Left lung (tissue), 10 donors: ENCODE measurements around the gene RSPO1. TPM values are rescaled to one million over a fixed set of nuclear protein-coding genes. Genes with fewer than 3 reads are reported as not detected.

Experiments
- ATAC-seq: fragments of 200-7000 bp; cut with Tn5 transposase; one replicate; pipeline ENCODE4 v1.9.1; 2020; ENCODE audit warnings: moderate library complexity
- DNase-seq, 4 donors: peaks; one replicate each; pipeline ENCODE4 v3.0.0-alpha.2; 2013 to 2020
- H3K27ac ChIP-seq, 2 donors: fragments of 200-600 bp; sonication (generic) in 1 of 2; one replicate each; pipeline versions ENCODE4 v1.5.0 to v1.8.0; 2020 to 2021
- H3K27me3 ChIP-seq, 2 donors: fragments of 200-600 bp; sonication (generic) in 1 of 2; one replicate each; pipeline versions ENCODE4 v1.5.0 to v1.8.0; 2020 to 2021
- H3K36me3 ChIP-seq, 2 donors: fragments of 200-600 bp; sonication (generic) in 1 of 2; one replicate each; pipeline versions ENCODE4 v1.5.0 to v1.8.0; 2020 to 2021
- H3K4me1 ChIP-seq, 2 donors: fragments of 200-600 bp; one replicate each; pipeline ENCODE4 v1.8.0; 2021
- H3K4me3 ChIP-seq, 2 donors: fragments of 200-600 bp; sonication (generic) in 1 of 2; one replicate each; pipeline versions ENCODE4 v1.5.0 to v1.8.0; 2020 to 2021; ENCODE audit warnings: mild to moderate bottlenecking in 1 of 2
- H3K9me3 ChIP-seq, 2 donors: fragments of 200-600 bp; sonication (generic) in 1 of 2; one replicate each; pipeline versions ENCODE4 v1.5.0 to v1.8.0; 2020 to 2021
- intact Hi-C, 2 donors: fragments of 100-400 bp; cut with DNase I; formaldehyde crosslinking; loops; one replicate each; pipeline versions ENCODE4 v1.11.2 to v1.14.2; 2022
- polyA plus RNA-seq, 6 donors: library from polyadenylated mRNA; unstranded; fragments of 120-200 nt; gene quantifications; one replicate each; pipeline ENCODE4 v1.2.1, GENCODE V29; 2013; ENCODE audit not compliant: insufficient read length in 6 of 6
- total RNA-seq, 2 donors: library from RNA; stranded (reverse); fragmentation: NEBNext Ultra II Directional; extraction: Animal tissue kit (Norgen Biotek cat#: 25700); gene quantifications; one replicate each; pipeline ENCODE4 v1.2.1, GENCODE V29; 2021
- TF ChIP-seq, protein P1 (sequence below), 2 donors: fragments of 200-600 bp; sonication (generic) in 1 of 2; IDR thresholded peaks; one replicate each; pipeline versions ENCODE4 v1.5.0 to v1.8.0; 2021; ENCODE audit warnings: antibody characterized with exemption in 2 of 2
- donor health status: DM: no; HTN: yes; CAD: no.
- donor health status: DM: no; HTN: no; CAD: no.

RSPO1 gene
- total and polyA plus RNA-seq, 8 donors, result 0.52 to 2.2 (median 1.5) TPM

DNA sequence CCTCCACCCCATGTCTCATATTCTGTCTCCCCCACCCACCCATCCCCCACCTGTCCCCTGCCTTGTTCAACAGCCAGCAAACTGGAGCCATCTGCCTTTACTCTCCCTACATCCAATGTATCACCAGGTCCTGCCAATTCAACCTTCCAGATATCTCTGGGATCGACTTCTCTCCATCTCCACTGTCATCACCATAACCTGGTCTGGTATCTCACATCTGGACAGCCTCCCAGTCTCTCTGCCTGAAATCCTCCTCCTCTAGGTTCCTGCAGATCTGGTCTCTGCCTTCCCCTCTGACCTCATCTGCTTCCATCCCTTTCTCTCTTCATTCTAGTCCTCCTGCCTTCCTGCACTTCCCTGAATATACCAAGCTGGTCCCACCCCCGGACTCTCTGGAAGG lies 35.4 kb upstream of the RSPO1 start:
- TF ChIP-seq, protein P1, sequence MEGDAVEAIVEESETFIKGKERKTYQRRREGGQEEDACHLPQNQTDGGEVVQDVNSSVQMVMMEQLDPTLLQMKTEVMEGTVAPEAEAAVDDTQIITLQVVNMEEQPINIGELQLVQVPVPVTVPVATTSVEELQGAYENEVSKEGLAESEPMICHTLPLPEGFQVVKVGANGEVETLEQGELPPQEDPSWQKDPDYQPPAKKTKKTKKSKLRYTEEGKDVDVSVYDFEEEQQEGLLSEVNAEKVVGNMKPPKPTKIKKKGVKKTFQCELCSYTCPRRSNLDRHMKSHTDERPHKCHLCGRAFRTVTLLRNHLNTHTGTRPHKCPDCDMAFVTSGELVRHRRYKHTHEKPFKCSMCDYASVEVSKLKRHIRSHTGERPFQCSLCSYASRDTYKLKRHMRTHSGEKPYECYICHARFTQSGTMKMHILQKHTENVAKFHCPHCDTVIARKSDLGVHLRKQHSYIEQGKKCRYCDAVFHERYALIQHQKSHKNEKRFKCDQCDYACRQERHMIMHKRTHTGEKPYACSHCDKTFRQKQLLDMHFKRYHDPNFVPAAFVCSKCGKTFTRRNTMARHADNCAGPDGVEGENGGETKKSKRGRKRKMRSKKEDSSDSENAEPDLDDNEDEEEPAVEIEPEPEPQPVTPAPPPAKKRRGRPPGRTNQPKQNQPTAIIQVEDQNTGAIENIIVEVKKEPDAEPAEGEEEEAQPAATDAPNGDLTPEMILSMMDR (IDR thresholded peaks at IDR 0.05), result no peak
- Histone ChIP-seq H3K9me3 (no peaks in the 10 kb centered on the region), H3K4me3 (no peak overlapping the region), H3K4me1 (no peaks in the 10 kb centered on the region), H3K36me3 (no peaks in the 10 kb centered on the region), H3K27ac (no peak overlapping the region), H3K27me3 (peaks cover 0 to 47% of the 10 kb centered on the region in 2 donors)
- DNase-seq, result no peak
- no peak for ATAC-seq
- intact Hi-C loops, result no loop called here

DNA sequence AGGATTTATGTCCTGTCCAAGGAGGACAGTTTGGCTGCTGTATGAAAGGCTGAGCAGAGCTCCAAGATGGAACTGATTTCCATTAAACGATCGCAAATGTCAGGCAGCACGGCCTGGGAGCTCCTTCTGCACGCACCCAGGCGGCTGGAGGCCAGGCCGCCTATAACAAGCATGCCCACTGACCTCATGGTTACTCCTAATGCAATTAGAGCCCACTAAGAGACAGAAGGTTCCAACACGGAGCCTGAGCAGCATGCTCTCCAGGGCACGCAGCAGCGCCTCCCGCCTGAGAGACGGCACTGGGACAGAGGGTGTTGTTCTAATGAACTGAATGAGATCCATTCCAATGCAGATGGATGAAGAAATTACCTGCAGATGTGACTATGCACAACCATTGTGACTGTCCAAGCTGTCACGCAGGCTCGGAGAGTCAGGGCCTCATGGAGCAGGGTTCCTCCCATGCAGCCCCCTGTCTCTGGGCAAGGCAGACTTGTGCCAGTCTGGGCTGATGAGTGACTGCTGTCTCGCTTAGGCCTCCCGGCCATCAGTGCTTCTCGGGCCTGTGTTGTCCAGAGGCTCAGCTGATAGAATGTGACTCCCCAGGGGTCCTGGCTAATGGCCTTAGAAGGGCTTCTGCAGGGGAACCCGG lies 32.5 kb upstream of the RSPO1 start:
- intact Hi-C loops, result no loop called here
- TF ChIP-seq, protein P1 (IDR thresholded peaks at IDR 0.05), result no peak
- Histone ChIP-seq H3K4me3 (no peak overlapping the region), H3K27ac (no peak overlapping the region), H3K36me3 (no peaks in the 10 kb centered on the region), H3K9me3 (no peaks in the 10 kb centered on the region), H3K27me3 (peaks cover 0 to 51% of the 10 kb centered on the region in 2 donors), H3K4me1 (no peaks in the 10 kb centered on the region)
- DNase-seq (peak in 1 of 4 donors; percentile 61), ATAC-seq (no peak)

DNA sequence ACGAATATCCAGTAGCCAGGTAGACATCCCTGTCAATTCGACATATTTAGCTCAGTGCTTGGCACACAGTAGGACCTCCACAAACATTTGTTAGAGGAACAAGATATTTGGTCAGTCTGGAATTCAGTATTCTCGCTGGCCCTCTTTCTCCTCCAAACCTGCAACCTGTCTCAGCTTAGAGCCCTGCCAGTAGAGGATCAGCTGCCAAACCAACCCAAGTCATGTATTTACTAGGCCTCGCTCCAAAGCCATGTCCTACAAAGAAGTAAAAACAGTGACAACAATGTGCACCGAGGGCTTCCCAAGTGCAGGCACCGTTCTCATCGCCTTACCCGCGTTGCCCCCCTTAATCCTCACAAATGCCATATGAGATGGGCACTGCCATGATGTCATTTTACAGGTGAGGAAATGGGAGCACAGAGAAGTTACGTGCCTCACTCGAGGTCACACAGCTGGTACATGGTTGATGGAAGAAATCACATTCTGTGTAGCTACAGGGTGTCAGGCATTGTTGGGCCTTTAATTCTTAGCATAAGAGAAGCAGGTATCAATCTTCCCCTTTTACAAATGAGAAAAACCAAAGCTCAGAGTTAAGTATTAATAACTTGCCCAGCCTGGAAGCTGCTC lies 31.7 kb upstream of the RSPO1 start:
- H3K27me3 ChIP-seq, result peaks cover 0 to 50% of the 10 kb centered on the region in 2 donors
- ATAC-seq (no peak), DNase-seq (no peak)
- H3K27ac ChIP-seq, result no peak overlapping the region
- no peaks in the 10 kb centered on the region for H3K9me3 ChIP-seq
- TF ChIP-seq, protein P1 (IDR thresholded peaks at IDR 0.05), result no peak
- H3K4me1 ChIP-seq, result no peaks in the 10 kb centered on the region
- H3K36me3 ChIP-seq, result no peaks in the 10 kb centered on the region
- intact Hi-C loops, result no loop called here
- no peak overlapping the region for H3K4me3 ChIP-seq

DNA sequence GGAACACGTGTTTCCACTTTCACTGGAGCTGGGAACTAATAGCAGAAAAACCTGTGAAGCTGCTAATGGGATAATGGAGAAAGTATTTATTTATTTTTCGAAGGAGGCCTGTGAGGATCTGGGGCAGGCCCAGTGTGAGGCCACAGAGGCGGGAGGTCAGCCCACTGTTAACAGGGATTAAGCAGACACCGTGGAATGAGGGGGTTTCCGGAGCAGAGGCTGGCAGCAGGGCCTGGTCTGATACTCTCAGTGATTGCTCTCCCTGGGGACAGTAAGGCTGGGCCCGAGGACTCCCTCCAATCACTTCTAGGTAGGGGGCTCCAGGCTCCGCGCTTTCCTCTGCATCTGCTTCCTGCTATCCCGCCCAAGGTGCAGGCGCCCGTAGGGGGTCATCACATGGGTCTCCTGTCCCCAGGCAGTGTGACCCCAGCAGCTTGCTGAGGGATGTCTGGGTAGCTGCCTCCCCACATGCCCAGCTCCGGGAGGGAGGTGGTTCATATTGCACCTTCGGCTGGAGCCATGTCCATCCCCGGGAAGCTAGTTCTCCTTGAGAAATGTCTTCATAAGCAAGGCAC lies 28.8 kb upstream of the RSPO1 start:
- ATAC-seq (no peak), DNase-seq (peak in 1 of 4 donors; percentile 59)
- peaks cover 0 to 52% of the 10 kb centered on the region in 2 donors for H3K27me3 ChIP-seq
- TF ChIP-seq, protein P1 (IDR thresholded peaks at IDR 0.05), result no peak
- intact Hi-C loops, result no loop called here
- H3K36me3 ChIP-seq, result no peaks in the 10 kb centered on the region
- no peak overlapping the region for H3K4me3 ChIP-seq
- H3K4me1 ChIP-seq, result no peaks in the 10 kb centered on the region
- H3K27ac ChIP-seq, result no peak overlapping the region
- no peaks in the 10 kb centered on the region for H3K9me3 ChIP-seq

DNA sequence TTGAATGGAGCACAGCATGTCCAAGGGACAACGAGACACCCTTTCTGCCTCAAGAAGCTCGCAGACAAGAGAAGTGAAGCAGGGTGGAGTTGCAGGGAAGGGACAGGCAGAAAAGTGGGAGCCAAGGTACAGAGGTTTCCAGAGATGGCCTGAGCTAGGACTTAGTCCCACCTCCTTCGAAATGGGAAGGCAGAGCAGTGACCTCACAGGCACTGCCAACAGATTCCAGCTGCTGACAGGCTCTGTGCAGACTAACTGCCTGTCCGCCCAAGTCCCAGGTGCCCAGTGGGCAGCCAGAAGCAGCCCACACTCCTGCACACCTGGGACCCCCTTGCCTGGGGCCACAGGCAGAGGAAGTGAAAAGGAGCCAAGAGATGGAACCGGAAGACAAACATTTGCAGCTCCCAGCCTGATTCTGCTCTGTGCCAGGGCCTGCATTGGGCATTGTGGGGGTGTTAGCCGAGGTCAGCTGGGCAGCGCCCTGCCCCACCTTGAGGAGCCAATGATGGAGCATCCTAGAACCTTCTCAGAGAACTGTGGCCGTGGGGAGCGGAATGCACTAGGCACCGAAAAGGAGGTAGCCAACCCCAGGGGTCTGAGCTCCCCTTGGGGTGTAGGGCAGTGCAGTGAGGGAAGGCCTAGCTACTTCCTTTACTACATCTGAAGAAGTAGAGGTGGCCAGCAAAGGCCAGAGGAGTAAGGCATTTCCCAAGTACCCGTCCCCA lies 27.5 kb upstream of the RSPO1 start:
- ATAC-seq (no peak), DNase-seq (no peak)
- intact Hi-C loops, result no loop called here
- Histone ChIP-seq H3K27me3 (peaks cover 0 to 60% of the 10 kb centered on the region in 2 donors), H3K36me3 (no peaks in the 10 kb centered on the region), H3K4me3 (no peak overlapping the region), H3K4me1 (no peaks in the 10 kb centered on the region), H3K27ac (no peak overlapping the region), H3K9me3 (no peaks in the 10 kb centered on the region)
- TF ChIP-seq, protein P1 (IDR thresholded peaks at IDR 0.05), result no peak
